H1 (cell line): ENCODE data around the gene STX8. TPM values are rescaled to one million over a fixed set of nuclear protein-coding genes. Genes with fewer than 3 reads are reported as not detected.

Source experiments
- CTCF ChIA-PET: fragments of 300-600 bp; sonication (Branson Sonifier 250); formaldehyde crosslinking; loops from one replicate; lab custom pipeline; 2021; ENCODE audit not compliant: partially characterized antibody; lab: Charles Lee
- POLR2A ChIA-PET: fragments of 300-600 bp; sonication (Branson Sonifier 250); formaldehyde crosslinking; loops from one replicate; lab custom pipeline; 2021; ENCODE audit warnings: inconsistent platforms; ENCODE audit not compliant: partially characterized antibody; lab: Charles Lee
- DNase-seq, 2 experiments: peaks; one replicate each; pipeline versions ENCODE4 v3.0.0 to v3.0.0-alpha.2; 2010 to 2022; ENCODE audit warnings: low spot score in 2 of 2, low read depth in 1 of 2, mixed read lengths in 1 of 2
- FAIRE-seq: peaks from 2 replicates; lab custom pipeline; 2011; peaks lifted over from hg19 to GRCh38; lab: Jason Lieb, UNC
- H2AFZ ChIP-seq: 2 replicates; pipeline ENCODE4 v1.8.1; 2012; ENCODE audit warnings: low read length, inconsistent platforms
- H2AK5ac ChIP-seq: 2 replicates; pipeline ENCODE4 v1.6.1; 2013; ENCODE audit warnings: low read depth, low read length
- H2BK120ac ChIP-seq: replicated peaks from 2 replicates; pipeline ENCODE3; 2013; ENCODE audit warnings: low read depth, low read length, inconsistent platforms
- H2BK12ac ChIP-seq: 2 replicates; pipeline ENCODE4 v1.6.1; 2013; ENCODE audit warnings: low read depth, low read length
- H2BK15ac ChIP-seq: 2 replicates; pipeline ENCODE4 v1.6.1; 2013; ENCODE audit warnings: low read length
- H2BK20ac ChIP-seq: 2 replicates; pipeline ENCODE4 v1.6.1; 2013; ENCODE audit warnings: low read length
- H2BK5ac ChIP-seq: 2 replicates; pipeline ENCODE4 v1.6.1; 2013; ENCODE audit warnings: low read depth, low read length
- H3K14ac ChIP-seq: 2 replicates; pipeline ENCODE4 v1.6.1; 2013; ENCODE audit warnings: inconsistent platforms; ENCODE audit not compliant: insufficient read length
- H3K18ac ChIP-seq: 2 replicates; pipeline ENCODE4 v1.6.1; 2013; ENCODE audit warnings: low read length; ENCODE audit errors: extremely low read depth
- H3K23ac ChIP-seq: 2 replicates; pipeline ENCODE4 v1.6.1; 2013; ENCODE audit warnings: inconsistent platforms; ENCODE audit not compliant: insufficient read length
- H3K23me2 ChIP-seq: 2 replicates; pipeline ENCODE4 v1.6.1; 2013; ENCODE audit warnings: low read depth, low read length
- H3K27ac ChIP-seq: 2 replicates; pipeline ENCODE4 v1.6.1; 2011; ENCODE audit warnings: low read depth, low read length, inconsistent platforms
- H3K27me3 ChIP-seq, 4 experiments: replicated peaks in 1 of 4; 1 replicate in 1 of 4; 2 replicates in 3 of 4; pipeline versions ENCODE4 v1.6.1 to v1.8.1; 2011 to 2013; ENCODE audit warnings: low read length in 3 of 4, mild to moderate bottlenecking in 3 of 4, inconsistent platforms in 2 of 4, mixed read lengths in 2 of 4, moderate library complexity in 1 of 4; ENCODE audit not compliant: control insufficient read depth in 3 of 4, insufficient read depth in 3 of 4; ENCODE audit errors: extremely low read depth in 1 of 4
- H3K36me3 ChIP-seq, 4 experiments: 2 replicates each; pipeline versions ENCODE4 v1.6.1 to v1.8.1; 2011 to 2013; ENCODE audit warnings: mild to moderate bottlenecking in 4 of 4, low read length in 3 of 4, moderate library complexity in 2 of 4, control low read depth in 1 of 4, inconsistent platforms in 1 of 4; ENCODE audit not compliant: insufficient read depth in 4 of 4, control insufficient read depth in 2 of 4
- H3K4ac ChIP-seq: replicated peaks from 2 replicates; pipeline ENCODE3; 2013; ENCODE audit warnings: low read length, low read depth, mixed read lengths, inconsistent platforms; ENCODE audit not compliant: insufficient read length
- H3K4me1 ChIP-seq, 4 experiments: replicated peaks in 1 of 4; 1 replicate in 1 of 4; 2 replicates in 3 of 4; pipeline versions ENCODE4 v1.6.1 to v1.8.1; 2011 to 2013; ENCODE audit warnings: low read length in 3 of 4, inconsistent platforms in 2 of 4, mixed read lengths in 1 of 4; ENCODE audit not compliant: insufficient read depth in 4 of 4, control insufficient read depth in 3 of 4
- H3K4me2 ChIP-seq, 2 experiments: 2 replicates each; pipeline versions ENCODE4 v1.6.1 to v1.8.1; 2011 to 2013; ENCODE audit warnings: low read depth in 2 of 2, low read length in 2 of 2, control low read depth in 1 of 2, inconsistent platforms in 1 of 2, mild to moderate bottlenecking in 1 of 2; ENCODE audit not compliant: insufficient read depth in 1 of 2
- H3K4me3 ChIP-seq, 4 experiments: fragments of 200-600, 300-600 bp in 1 of 4; sonication (generic), shearing (Covaris generic), sonication (Bioruptor Twin) in 1 of 4; 2 replicates each; pipeline versions ENCODE4 v1.5.1 to v1.8.1; 2011 to 2016; ENCODE audit warnings: low read length in 4 of 4, low read depth in 3 of 4, control low read depth in 2 of 4, inconsistent platforms in 2 of 4, mild to moderate bottlenecking in 2 of 4, mixed read lengths in 1 of 4, moderate library complexity in 1 of 4; ENCODE audit not compliant: insufficient read depth in 2 of 4; ENCODE audit errors: extremely low read depth in 1 of 4
- H3K56ac ChIP-seq: replicated peaks from 2 replicates; pipeline ENCODE3; 2013; ENCODE audit warnings: low read depth, mild to moderate bottlenecking, mixed read lengths, low read length, inconsistent platforms; ENCODE audit not compliant: insufficient read length
- H3K79me1 ChIP-seq: 2 replicates; pipeline ENCODE4 v1.6.1; 2013; ENCODE audit warnings: low read depth, low read length, control low read depth
- H3K79me2 ChIP-seq, 2 experiments: 2 replicates each; pipeline versions ENCODE4 v1.6.1 to v1.8.1; 2012 to 2013; ENCODE audit warnings: low read length in 2 of 2, mild to moderate bottlenecking in 2 of 2, inconsistent platforms in 1 of 2; ENCODE audit not compliant: insufficient read depth in 2 of 2, control insufficient read depth in 1 of 2
- H3K9ac ChIP-seq, 4 experiments: replicated peaks in 1 of 4; 1 replicate in 1 of 4; 2 replicates in 3 of 4; pipeline versions ENCODE4 v1.6.1 to v1.8.1; 2011 to 2013; ENCODE audit warnings: low read depth in 3 of 4, low read length in 3 of 4, control low read depth in 2 of 4, mild to moderate bottlenecking in 2 of 4, moderate library complexity in 2 of 4, inconsistent platforms in 1 of 4; ENCODE audit errors: extremely low read depth in 1 of 4
- H3K9me3 ChIP-seq, 2 experiments: 2 replicates each; pipeline versions ENCODE4 v1.6.1 to v1.8.1; 2012 to 2013; ENCODE audit warnings: mild to moderate bottlenecking in 2 of 2, moderate library complexity in 2 of 2, control low read depth in 1 of 2, inconsistent platforms in 1 of 2, low read depth in 1 of 2, low read length in 1 of 2, mixed read lengths in 1 of 2; ENCODE audit not compliant: insufficient read depth in 2 of 2
- H4K20me1 ChIP-seq, 2 experiments: replicated peaks in 1 of 2; 2 replicates each; pipeline versions ENCODE3 to v1.8.1; 2011 to 2013; ENCODE audit warnings: inconsistent platforms in 2 of 2, low read length in 2 of 2, mild to moderate bottlenecking in 1 of 2; ENCODE audit not compliant: insufficient read depth in 2 of 2, control insufficient read depth in 1 of 2
- H4K5ac ChIP-seq: 2 replicates; pipeline ENCODE4 v1.6.1; 2013; ENCODE audit warnings: low read length, low read depth, mixed read lengths, inconsistent platforms; ENCODE audit not compliant: insufficient read length
- H4K8ac ChIP-seq: 2 replicates; pipeline ENCODE4 v1.8.0; 2013; ENCODE audit warnings: mild to moderate bottlenecking, moderate library complexity, low read length, inconsistent platforms; ENCODE audit not compliant: insufficient read depth; ENCODE audit errors: extremely low read depth
- H4K91ac ChIP-seq: replicated peaks from 2 replicates; pipeline ENCODE3; 2013; ENCODE audit warnings: low read length, mixed read lengths, inconsistent platforms; ENCODE audit not compliant: insufficient read length
- BCL11A ChIP-seq, 2 experiments: IDR thresholded peaks; one replicate each; pipeline ENCODE4 v1.6.1; 2011; ENCODE audit warnings: low read depth in 2 of 2, low read length in 2 of 2, mild to moderate bottlenecking in 2 of 2
- CTBP2 ChIP-seq: IDR thresholded peaks from 2 replicates; pipeline ENCODE4 v1.7.0; 2011; ENCODE audit warnings: borderline replicate concordance, mild to moderate bottlenecking, moderate library complexity, mixed read lengths, low read length; ENCODE audit not compliant: insufficient read depth, insufficient read length
- EZH2 ChIP-seq: fragments of 200-600 bp; sonication (generic); IDR thresholded peaks from 2 replicates; pipeline ENCODE4 v1.7.1; 2012; ENCODE audit warnings: low read depth, mild to moderate bottlenecking, moderate library complexity, low read length, inconsistent platforms; ENCODE audit not compliant: severe bottlenecking
- FOSL1 ChIP-seq: IDR thresholded peaks from 2 replicates; pipeline ENCODE4 v1.6.1; 2011; ENCODE audit warnings: mild to moderate bottlenecking, low read depth, low read length, moderate library complexity; ENCODE audit not compliant: insufficient read depth
- NANOG ChIP-seq: IDR thresholded peaks from 2 replicates; pipeline ENCODE4 v1.6.1; 2011; ENCODE audit warnings: low read length, low read depth, mild to moderate bottlenecking, inconsistent platforms; ENCODE audit not compliant: insufficient read depth, poor library complexity, severe bottlenecking
- NRF1 ChIP-seq: IDR thresholded peaks from 2 replicates; pipeline ENCODE4 v1.6.1; 2011; ENCODE audit warnings: mild to moderate bottlenecking, low read depth, low read length, improper control_type of control experiment
- POLR2AphosphoS5 ChIP-seq: IDR thresholded peaks from 2 replicates; pipeline ENCODE4 v1.6.1; 2011; ENCODE audit warnings: low read depth, low read length
- RBBP5 ChIP-seq: IDR thresholded peaks from 2 replicates; pipeline ENCODE4 v1.7.1; 2012; ENCODE audit warnings: low read depth, mild to moderate bottlenecking, inconsistent platforms, low read length, moderate library complexity, borderline replicate concordance
- TBP ChIP-seq: IDR thresholded peaks from 2 replicates; pipeline ENCODE4 v1.6.1; 2011; ENCODE audit warnings: low read depth, low read length, improper control_type of control experiment
- TCF12 ChIP-seq: IDR thresholded peaks from 2 replicates; pipeline ENCODE4 v1.6.1; 2011; ENCODE audit warnings: low read depth, mild to moderate bottlenecking, low read length
- TEAD4 ChIP-seq: IDR thresholded peaks from 2 replicates; pipeline ENCODE4 v1.6.1; 2012; ENCODE audit warnings: low read depth, low read length, inconsistent platforms, mixed read lengths
- ZNF274 ChIP-seq: IDR thresholded peaks from 2 replicates; pipeline ENCODE4 v1.7.0; 2012; ENCODE audit warnings: low read length, borderline replicate concordance; ENCODE audit errors: extremely low read depth
- WGBS, 2 experiments: shearing (Covaris generic) in 1 of 2; methylation state at CpG; one replicate each; pipeline versions ENCODE4 v1.1.6 to v1.1.7; 2013 to 2015; ENCODE audit warnings: low lambda C conversion rate in 2 of 2, mixed read lengths in 2 of 2, inconsistent platforms in 1 of 2, low coverage in 1 of 2, missing lambda C conversion rate in 1 of 2; ENCODE audit not compliant: insufficient replicate concordance in 2 of 2, insufficient coverage in 1 of 2, insufficient read length in 1 of 2; ENCODE audit errors: extremely low coverage in 1 of 2, missing lambda C conversion rate in 1 of 2; 5-methylcytosine and 5-hydroxymethylcytosine counted together
- polyA plus RNA-seq, 7 experiments: library from polyadenylated mRNA; depleted of rRNA in 3 of 7; stranded (reverse) in 5 of 7; unstranded in 2 of 7; fragments of >200 nt in 5 of 7; fragments of 200-250 nt in 2 of 7; gene quantifications; 1 replicate in 5 of 7; 2 replicates in 1 of 7; 4 replicates in 1 of 7; pipeline versions ENCODE4 v1.2.1 to v1.2.3, GENCODE V29; 2011 to 2013; ENCODE audit warnings: missing spikeins in 2 of 7, mixed read lengths in 2 of 7
- total RNA-seq: library from RNA; stranded (reverse); fragmentation: NEBNext Ultra II Directional; extraction: Animal tissue kit (Norgen Biotek cat#: 25700); gene quantifications from 2 replicates; pipeline ENCODE4 v1.2.1, GENCODE V29; 2021
- TF ChIP-seq, protein P1 (sequence below): IDR thresholded peaks from 2 replicates; pipeline ENCODE4 v1.6.1; 2011; ENCODE audit warnings: low read depth, mild to moderate bottlenecking, low read length; ENCODE audit not compliant: insufficient read depth

STX8 gene
- total and polyA plus RNA-seq, 2 of the 8 experiments (the other 6 are each of a cell fraction or from before 2014, with no cell fraction given) = 22.8 to 42.5 TPM

DNA sequence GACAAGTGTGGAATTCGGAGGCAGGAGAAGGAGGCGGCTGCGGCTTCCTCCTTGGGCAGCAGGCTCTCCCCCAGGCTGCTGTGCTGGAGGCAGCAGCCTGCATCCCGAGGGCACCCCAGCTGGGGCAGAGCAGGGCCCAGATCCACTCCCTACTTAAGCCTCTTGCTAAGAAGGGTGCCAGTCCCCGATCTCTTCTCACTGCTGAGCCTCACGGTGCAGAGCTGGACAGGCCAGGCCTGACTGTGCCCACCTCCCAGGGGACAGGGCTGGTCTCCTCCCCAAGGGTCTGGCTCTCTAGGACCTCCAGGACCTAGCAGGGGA is 343.5 kb downstream of the STX8 start:
- Histone ChIP-seq H3K36me3 (peaks cover 0 to 4% (median 0%) of the 10 kb centered on the region in 4 experiments; a peak in 1 of 8 replicates), H3K4me1 (peaks cover 0 to under 1% (median 0%) of the 10 kb centered on the region in 4 experiments; a peak in 1 of 7 replicates), H3K14ac (no peak overlapping the region), H3K9ac (no peak overlapping the region), H3K79me1 (no peaks in the 10 kb centered on the region), H3K23me2 (peaks cover 9% of the 10 kb centered on the region; the same call in 1 of the 2 replicates), H3K4me3 (no peak overlapping the region), H3K27me3 (peaks cover 0 to 2% (median 0%) of the 10 kb centered on the region in 4 experiments; a peak in 2 of 7 replicates), H3K27ac (no peak overlapping the region), H2BK15ac (no peak overlapping the region), H4K91ac (no peak overlapping the region), H3K79me2 (no peaks in the 10 kb centered on the region), H3K4me2 (no peak overlapping the region), H3K23ac (no peak overlapping the region), H3K9me3 (no peaks in the 10 kb centered on the region), H2BK12ac (no peak overlapping the region), H2BK20ac (no peak overlapping the region), H4K20me1 (peaks cover 0 to 14% of the 10 kb centered on the region in 2 experiments), H4K8ac (peak overlapping the region; percentile 11; the same call in 1 of the 2 replicates), H3K56ac (no peak overlapping the region), H2AFZ (no peak overlapping the region), H4K5ac (no peak overlapping the region), H3K18ac (no peak overlapping the region), H2BK5ac (no peak overlapping the region), H2AK5ac (no peak overlapping the region), H3K4ac (no peak overlapping the region), H2BK120ac (no peak overlapping the region)
- DNase-seq = no peak
- FAIRE-seq = no peak
- 93% methylated on average over 6 of the region's 6 CpGs; no CpG with 5 or more reads in 1 of the 2 experiments for WGBS, 2 experiments
- ChIA-PET POLR2A (no interaction called here), CTCF (interaction anchor here (0.8 to 1.7 kb wide), 3 partner anchors 10 to 344 kb away, joined by 3 to 4 read pairs (median 3); no protein-coding TSS in a partner anchor)
- TF ChIP-seq BCL11A (IDR thresholded peaks at IDR 0.05; ENCODE audit: low read depth in 2 of 2, low read length in 2 of 2) (no peak), EZH2 (no peak), CTBP2 (no peak), ZNF274 (no peak), POLR2AphosphoS5 (no peak), TCF12 (no peak), TEAD4 (no peak), TBP (no peak), FOSL1 (no peak), NANOG (no peak), RBBP5 (no peak), NRF1 (no peak)
- TF ChIP-seq, protein P1, sequence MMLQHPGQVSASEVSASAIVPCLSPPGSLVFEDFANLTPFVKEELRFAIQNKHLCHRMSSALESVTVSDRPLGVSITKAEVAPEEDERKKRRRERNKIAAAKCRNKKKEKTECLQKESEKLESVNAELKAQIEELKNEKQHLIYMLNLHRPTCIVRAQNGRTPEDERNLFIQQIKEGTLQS = no peak
